ENCODE results near the gene CD3D. TPM values are rescaled to one million over a fixed set of nuclear protein-coding genes. Genes with fewer than 3 reads are reported as not detected.
"Not testable (repeated sequence)": the region's sequence is repeated elsewhere in the genome, so short reads cannot be mapped to it uniquely, and the experiment has no call there.

Gene CD3D
- total RNA-seq, 1 donor from 2014 or later, result not detected

DNA sequence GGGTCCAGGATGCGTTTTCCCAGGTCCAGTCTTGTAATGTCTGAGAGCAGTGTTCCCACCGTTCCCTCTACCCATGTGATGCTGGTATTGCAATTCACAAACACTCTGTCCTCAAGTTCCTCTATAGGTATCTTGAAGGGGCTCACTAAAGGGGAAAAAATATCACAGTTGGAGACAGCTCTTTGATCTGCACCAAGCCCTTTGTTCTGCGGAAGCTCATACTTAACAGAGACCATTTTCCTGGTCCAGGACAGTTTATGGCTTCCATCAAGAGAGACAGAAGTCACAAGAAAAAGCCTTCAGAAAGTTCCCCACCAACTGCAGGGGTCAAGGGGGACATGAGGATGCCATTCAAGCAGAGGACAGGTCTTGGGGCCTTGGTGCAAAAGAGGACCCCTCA lies 2.1 kb downstream of the CD3D start:
- DNase-seq (ENCODE audit: low spot score in 2 of 2) (no peak), FAIRE-seq (no peak)

DNA sequence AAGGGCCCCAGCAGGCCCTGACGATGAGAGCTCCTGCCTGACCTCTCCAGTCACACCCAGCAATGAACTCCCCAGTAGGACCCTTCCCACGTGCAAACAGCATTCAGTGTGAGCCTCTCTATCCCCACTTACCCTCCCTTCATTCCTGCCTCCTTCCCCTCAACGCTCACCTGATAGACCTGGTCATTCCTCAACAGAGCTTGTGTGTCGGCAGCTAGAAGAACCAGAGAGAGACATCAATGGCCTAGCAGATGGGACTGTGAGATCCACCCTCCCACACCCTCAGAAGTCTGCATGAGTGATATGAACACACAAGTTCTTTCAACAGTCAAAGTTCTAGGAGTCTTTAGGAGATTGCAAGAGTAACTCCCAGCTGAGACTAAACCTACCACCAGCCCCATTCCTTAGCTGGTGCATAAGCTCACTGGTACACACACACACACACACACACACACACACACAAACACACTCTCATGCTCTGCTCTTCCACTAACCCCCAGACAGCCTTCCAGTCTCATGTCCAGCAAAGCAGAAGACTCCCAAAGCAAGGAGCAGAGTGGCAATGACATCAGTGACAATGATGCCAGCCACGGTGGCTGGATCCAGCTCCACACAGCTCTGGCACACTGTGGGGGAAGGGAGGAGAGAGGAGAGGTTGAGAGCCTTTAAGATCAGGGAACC lies 3.1 kb downstream of the CD3D start:
- FAIRE-seq (no peak), DNase-seq (ENCODE audit: low spot score in 2 of 2) (no peak)

DNA sequence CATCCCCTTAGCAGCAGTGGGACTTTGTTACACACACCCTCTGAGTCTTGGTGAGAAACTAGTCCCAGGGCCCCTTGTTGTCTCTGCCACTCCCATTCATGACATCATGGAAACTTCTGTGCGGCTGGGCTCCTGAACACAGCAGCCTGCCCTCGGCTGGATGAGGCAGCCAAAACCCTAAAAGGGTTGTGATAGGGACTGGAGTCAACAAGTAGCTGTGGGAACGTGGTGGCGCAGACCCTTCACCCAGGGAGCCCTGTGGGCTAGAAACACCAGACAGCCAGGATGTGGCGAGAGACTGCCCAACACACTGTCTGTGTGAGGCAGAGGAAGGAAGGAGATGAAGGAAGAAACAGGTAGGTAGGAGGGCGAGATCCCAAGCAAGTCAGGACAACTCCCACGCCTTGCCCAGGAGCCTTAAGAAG lies 3.9 kb downstream of the CD3D start:
- FAIRE-seq, result no peak
- DNase-seq (ENCODE audit: low spot score in 2 of 2), result no peak

DNA sequence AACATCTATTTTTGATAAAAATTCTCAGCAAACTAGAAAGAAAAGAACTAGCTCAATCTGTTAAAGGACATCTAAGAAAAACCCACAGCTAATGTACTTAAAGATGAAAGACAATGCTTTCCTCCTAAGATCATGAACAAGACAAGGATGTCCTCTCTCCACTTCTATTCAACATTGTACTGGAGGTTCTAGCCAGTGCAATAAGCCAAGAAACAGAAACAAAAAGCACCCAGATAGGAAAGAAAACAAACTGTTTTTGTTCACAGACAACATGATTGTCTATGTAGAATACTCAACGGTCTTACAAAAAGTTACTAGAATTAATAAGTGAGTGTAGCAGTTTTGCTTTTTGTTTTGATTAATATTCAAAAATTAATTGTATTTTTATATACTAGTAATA lies 7.8 kb downstream of the CD3D start:
- DNase-seq (ENCODE audit: low spot score in 2 of 2) (no peak), FAIRE-seq (no peak)

DNA sequence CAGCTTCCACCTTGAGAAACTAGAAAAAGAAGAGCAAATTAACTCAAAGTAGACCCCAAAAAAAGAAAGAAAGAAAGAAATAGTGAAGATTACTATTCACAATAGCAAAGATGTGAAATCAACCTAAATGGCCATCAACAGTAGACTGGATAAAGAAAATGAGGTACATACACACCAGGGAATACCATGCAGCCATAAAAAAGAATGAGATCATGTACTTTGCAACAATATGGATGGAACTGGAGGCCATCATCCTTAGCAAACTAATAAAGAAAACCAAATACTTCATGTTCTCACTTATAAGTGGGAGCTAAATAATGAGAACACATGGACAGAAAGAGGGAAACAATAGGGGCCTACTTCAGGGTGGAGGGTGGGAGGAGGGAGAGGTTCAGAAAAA lies 13.8 kb downstream of the CD3D start:
- no peak for DNase-seq (ENCODE audit: low spot score in 2 of 2)
- FAIRE-seq, result no peak

DNA sequence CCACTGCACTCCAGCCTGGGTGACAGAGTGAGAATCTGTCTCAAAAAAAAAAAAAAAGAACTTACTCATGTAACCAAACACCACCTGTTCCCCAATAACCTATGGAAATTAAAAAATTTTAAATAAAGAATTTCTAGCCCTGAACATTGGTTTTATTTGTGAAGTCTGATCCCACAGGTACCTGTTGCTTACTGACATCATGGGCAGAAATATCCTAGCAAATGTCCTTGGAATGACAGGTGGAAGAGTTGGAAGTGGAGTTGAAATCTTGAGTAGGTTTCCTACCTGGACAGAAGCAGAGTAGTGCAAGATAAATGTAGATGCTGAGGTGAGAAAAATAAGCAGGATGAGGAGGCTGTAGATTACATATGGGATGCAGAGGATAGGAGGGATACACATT lies 17.2 kb downstream of the CD3D start:
- FAIRE-seq (no peak), DNase-seq (ENCODE audit: low spot score in 2 of 2) (no peak)

DNA sequence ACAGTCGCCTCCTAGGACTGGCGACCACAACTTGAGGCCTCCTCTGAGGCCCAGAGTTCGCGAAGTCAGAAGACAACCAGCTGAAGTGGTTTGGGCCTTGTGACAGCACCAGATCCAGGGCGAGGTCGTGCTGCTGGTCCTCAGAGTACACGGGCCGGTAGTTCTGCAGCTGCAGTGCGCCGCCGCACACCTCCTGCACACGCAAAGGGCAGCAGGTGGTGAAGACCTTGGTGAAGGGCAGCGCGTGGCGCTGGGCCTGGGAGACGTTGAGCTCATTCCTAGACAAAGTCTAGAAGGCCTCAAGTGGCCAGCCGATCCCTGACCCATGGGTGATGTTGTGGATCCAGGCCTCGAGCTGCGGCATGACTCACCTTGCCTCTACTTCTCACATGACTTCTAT lies 19.8 kb downstream of the CD3D start:
- FAIRE-seq, result no peak
- DNase-seq (ENCODE audit: low spot score in 2 of 2), result no peak

DNA sequence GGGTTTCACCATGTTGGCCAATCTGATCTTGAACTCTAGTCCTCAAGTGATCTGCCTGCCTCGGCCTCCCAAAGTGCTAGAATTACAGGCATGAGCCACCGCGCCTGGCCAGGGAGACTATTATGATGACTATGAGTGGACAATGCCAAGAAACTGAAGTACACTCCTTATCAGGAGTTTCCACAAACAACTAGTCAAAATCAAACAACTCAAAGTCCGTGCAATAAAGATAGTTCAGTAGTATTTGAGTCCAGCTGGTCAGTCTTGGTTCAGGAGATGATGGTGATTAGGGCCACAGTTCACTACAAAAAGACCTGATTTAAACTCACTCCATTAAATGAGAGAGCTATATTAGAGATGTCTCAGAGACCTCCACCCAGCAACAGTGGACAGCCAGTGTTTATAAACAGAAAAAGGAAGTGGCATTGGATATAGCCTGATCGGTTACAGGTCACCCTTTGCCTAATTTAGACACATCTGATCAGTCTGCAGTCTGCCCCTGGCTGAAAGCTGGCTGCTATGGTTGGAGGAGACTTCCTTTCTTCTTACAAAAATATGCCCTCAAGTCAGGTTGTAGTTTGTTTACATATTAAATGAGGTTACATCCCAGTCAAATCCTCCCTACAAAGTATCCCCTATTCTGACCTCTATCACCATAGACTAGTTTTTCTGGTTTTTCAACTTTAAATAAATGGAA lies 21.0 kb downstream of the CD3D start:
- FAIRE-seq, result no peak
- no peak for DNase-seq (ENCODE audit: low spot score in 2 of 2)

DNA sequence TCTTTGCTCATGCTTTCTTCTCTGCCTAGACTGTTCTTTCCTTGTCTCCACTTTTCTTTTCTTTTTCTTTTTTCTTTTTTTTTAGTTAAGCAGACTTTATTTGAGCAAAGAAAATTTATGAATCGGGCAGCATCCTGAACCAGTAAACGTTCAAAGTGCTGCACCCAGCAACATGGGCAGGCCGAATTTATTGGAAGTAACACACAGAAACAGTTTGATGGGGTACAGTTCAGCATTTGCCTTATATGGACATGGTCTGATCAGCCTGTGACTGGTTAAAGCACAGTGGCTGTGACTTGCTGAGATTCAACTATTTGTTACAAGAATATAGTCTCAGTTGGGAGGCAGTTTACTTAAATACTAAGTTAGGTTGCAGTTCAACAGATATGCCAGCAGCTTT lies 22.0 kb downstream of the CD3D start:
- DNase-seq (ENCODE audit: low spot score in 2 of 2) (no peak), FAIRE-seq (no peak)

DNA sequence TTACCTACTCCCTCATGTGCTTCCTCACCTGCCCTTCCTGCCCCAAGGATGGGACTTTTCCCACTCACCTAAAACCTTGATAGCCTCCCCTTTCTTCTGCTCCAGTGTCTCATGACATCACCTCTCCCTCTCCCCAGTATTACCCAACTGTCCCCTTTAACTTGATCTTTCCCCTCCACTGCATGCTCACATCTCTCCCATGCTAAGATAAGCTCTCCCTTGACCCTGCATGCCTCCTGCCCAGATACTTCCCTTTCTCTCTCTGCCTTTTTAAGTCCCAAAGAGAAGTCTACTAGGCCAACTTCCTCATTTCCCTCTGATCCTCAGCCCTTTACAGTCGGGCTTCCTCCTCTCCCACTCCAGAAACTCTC lies 23.2 kb downstream of the CD3D start:
- no peak for DNase-seq (ENCODE audit: low spot score in 2 of 2)

DNA sequence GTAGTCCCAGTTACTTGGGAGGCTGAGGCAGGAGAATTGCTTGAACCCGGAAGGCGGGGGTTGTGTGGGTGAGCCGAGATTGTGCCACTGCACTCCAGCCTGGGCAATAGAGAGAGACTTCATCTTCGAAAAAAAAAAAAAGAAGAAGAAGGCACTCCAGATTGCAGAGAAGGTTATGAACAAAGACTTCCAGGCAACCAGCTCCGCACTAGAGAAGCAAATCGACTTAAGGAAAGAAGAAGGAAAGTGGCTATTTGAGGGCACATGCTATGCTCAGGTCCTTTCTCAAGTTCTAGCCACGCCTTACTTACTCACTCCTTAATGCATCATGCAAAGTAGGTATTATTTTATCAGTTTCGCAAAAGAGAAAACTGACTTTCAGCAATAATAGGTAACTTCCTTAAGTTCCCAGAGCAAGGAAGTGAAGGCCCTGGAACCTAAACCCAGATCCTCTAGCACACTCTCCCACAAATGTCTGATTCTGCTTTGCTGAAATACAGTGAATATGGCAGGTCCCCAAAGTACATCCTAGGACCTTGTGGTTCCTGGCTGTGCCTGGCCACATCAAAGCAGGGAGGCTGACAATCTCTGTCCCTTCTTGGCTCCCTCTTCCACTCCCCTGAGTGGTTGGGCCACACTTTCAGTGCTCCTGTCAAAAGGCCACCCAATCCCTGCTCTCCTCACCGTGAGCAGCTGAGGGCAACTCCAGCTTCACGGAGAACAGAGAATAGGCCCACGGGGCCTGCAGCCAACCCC lies 23.7 kb downstream of the CD3D start:
- FAIRE-seq, result no peak

More for the DNA sequence above, 23.2 kb downstream of the CD3D start:
- FAIRE-seq, result no peak

DNA sequence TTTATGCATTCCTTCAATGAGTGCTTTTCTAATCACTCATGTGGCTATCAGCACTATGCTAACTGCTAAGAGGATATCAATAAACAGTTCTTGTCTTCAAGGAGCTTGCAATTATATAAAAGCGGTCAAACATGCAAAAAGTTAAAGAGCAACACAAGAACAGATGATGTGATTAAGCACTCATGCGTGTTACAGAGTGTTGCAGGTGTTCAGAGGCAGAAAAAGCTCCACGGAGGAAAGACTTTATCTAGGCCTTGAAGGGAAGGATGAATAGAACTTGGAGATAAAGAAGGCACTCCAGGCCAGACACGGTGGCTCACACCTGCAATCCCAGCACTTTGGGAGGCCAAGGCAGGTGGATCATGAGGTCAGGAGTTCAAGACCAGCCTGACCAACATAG lies 24.4 kb downstream of the CD3D start:
- no peak for FAIRE-seq
- no peak for DNase-seq (ENCODE audit: low spot score in 2 of 2)

More for the DNA sequence above, 23.7 kb downstream of the CD3D start:
- no peak for DNase-seq (ENCODE audit: low spot score in 2 of 2)

DNA sequence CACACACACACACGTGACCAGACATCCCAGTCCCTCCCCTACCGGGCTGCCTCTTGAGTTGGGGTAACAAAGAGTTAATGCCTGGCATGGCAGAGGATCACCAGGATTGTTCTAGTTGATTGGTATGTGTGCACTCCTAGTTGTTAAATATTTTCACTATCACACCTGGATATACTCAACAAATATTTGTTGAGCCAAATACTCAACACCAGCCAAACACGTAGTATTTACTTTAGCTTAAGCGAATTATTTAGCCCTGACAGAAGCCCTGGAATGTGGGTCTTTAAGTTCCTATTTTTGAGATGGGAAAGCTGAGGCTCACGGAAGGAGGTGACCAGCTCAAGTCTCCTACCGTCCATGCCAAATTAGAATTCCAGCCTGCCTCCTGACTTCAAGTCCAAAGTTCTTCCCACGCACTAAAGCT lies 27.5 kb downstream of the CD3D start:
- DNase-seq (ENCODE audit: low spot score in 2 of 2), result no peak
- FAIRE-seq, result no peak

DNA sequence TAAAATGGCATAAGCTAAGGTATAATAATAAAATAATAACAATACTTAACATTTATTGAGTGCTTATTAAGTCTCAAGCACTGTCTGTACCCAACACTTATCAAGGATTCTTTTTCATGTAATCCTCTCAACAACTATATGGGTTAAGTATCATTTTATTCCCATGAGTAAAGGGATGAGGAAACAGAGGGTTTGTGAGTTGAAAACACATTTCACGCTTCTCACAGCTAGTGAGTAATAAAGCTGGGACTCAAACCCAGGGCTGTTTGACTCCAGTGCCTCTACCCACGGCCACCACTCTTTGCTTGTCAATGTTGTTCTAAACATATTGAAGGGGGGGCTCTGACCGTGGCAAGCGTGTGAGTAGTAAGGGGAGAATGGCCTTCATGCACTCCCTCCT lies 29.3 kb downstream of the CD3D start:
- no peak for DNase-seq (ENCODE audit: low spot score in 2 of 2)
- FAIRE-seq, result no peak

DNA sequence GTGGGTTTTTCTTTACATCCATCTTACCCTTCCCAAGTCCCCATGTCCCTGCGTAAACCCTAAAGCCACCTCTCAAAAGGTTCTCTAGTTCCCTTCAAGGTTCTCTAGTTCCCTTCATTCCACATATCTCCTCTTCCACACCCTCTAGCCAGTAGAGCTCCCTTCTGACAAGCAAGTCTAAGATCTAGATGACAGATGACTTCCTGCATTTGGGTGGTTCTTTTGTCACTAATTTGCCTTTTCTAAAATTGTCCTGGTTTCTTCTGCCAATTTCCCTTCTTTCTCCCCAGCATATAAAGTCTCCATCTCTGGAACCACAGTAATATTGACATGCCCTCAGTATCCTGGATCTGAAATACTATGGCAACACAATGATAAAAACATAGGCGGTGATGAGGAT lies 30.2 kb downstream of the CD3D start:
- FAIRE-seq (no peak), DNase-seq (ENCODE audit: low spot score in 2 of 2) (no peak)

DNA sequence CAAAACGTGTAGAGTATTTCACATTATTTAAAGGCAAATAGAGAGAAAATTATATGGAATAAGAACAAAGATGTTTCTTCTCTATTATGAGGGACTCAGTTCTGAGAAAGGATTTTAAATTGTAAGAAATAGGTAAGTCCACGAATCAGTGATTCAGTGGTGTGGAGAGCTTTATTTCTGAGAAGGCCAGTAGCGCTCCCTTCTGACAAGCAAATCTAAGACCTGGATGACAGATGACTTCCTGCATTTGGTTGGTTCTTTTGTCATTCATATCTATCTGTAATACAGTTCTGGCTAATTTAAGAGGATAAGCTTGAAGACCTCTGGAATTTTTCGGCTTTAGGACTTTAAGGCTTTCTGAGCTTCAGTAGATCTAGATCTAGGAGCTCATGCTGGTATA lies 31.0 kb downstream of the CD3D start:
- DNase-seq (ENCODE audit: low spot score in 2 of 2), result no peak
- no peak for FAIRE-seq

DNA sequence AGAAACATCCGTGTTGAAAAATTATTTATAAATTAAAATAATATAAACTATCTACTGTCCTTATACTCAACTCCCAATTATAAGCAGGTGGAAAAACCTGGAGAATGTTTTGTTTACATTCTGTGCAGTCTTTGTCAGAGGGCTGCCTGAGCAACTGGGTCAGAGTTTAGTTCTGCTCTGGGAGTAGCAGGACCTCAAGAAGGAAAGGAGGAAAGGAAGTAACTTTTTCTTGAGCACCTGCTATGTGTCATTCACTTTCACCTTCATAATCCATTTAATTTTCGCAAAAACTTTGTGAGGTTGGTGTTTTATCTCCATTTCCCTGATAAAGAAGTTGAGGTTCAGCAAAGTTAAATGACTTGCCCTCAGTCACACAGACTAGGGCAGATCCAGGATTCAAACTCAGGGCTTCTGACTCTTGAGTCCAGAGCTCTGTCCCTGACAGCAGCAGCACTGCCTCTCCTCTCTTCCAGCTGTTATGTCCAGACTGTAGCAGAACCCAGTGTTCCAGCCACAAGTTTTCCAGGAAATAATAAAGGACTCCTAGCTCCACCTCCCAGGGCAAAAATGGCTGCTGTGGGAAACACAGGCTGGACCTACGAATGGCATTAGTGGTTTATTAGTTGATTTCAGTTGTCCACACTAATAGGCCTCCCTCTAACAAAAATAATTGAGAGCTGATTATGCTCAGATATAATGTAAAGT lies 31.6 kb downstream of the CD3D start:
- DNase-seq (ENCODE audit: low spot score in 2 of 2) (no peak), FAIRE-seq (no peak)

DNA sequence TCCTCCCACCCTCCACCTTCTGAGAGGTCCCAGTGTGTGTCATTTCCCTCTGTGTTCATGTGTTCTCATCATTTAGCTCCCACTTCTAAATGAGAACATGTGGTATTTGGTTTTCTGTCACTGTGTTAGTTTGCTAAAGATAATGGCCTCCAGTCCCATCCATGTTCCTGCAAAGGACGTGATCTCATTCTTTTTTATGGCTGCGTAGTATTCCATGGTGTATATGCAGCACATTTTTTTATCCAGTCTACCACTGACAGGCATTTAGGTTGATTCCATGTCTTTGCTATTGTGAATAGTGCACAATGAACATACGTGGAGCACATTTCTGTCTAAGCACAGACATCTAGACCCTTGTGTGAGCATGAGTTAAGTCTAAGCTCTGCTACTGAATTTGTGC lies 32.2 kb downstream of the CD3D start:
- FAIRE-seq (no peak), DNase-seq (ENCODE audit: low spot score in 2 of 2) (no peak)

DNA sequence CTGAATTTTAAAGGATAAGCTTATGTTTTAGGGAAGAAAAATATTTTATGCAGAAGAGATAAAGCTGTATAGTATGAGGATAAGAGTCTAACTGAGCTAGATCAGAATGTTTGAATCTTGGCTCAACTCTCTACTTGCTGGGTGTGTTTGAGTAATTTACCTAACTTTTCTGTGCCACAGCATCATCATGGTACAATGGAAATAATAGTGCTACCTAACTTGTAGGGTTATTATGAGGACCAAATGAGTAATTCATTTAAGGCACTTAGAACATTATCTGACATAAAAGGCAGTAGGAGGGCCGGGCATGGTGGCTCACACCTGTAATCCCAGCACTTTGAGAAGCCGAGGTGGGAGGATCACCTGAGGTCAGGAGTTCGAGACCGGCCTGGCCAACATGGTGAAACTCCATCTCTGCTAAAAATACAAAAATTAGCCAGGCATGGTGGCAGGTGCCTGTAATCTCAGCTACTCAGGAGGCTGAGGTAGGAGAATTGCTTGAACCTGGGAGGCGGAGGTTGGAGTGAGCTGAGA lies 33.4 kb downstream of the CD3D start:
- FAIRE-seq; DNase-seq (ENCODE audit: low spot score in 2 of 2): not testable (repeated sequence)

DNA sequence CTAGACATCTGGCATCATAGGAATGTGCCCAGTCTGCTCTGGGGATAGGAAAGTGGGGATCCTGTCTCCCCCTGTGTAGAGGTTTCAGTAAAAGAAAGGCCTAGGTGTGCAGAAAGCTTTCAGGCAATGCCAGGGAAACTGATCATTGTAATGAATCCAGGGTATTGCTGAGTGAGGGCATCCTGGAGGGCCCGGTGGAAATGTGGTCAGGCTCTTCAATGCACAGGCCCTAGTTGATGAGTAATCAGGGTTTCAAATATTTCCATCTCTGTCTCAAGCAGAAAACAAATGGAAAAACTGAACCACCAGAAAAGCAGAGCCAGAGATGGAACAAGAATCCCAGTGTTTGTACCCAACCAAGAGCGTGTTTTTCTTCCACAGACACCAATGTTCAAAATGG lies 35.9 kb downstream of the CD3D start:
- DNase-seq (ENCODE audit: low spot score in 2 of 2), result no peak
- FAIRE-seq, result no peak

DNA sequence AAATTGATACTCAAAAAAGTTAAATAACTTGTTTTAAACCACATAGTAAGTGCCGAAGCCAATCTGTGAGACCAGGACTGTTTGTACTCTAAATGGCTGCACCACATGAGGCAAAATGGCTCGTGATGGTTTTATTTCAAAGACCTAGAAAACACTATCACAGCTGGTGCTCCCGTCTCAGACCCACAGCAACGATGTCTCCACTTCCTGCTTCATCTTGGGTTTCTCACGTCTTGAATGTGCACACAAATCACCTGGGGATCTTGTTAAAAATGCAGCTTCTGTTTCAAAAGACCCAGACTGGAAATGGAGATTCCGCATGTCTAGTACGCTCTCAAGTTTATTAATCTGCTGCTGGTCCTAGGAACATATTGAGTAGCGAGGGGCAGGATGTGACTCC lies 36.8 kb downstream of the CD3D start:
- DNase-seq (ENCODE audit: low spot score in 2 of 2) (no peak), FAIRE-seq (no peak)

Data from frontal cortex (tissue), 4 donors.